ENCODE measurements around the gene NAGPA. TPM values are rescaled to one million over a fixed set of nuclear protein-coding genes. Genes with fewer than 3 reads are reported as not detected.

Gene NAGPA
- total and polyA plus RNA-seq, 2 of the 13 experiments (the other 11 are each of a cell fraction or from before 2014, with no cell fraction given), result 27.1 to 60.3 TPM

GRCh38 chr16:5056352-5056751 is 22.6 kb upstream of the NAGPA start (continued):
- TF ChIP-seq ZHX1 (CRISPR knock-in tag; IDR thresholded peaks at IDR 0.05; ENCODE audit: low read depth) (no peak), ASH2L (IDR thresholded peaks at IDR 0.05; ENCODE audit: insufficient read length, low read depth, low read length) (no peak), FOXA3 (CRISPR knock-in tag; IDR thresholded peaks at IDR 0.05) (peak; percentile 22; the same call in 1 of the 2 replicates), ZNF704 (CRISPR knock-in tag; IDR thresholded peaks at IDR 0.05; ENCODE audit: borderline replicate concordance) (peak; percentile 67; the same call in 1 of the 2 replicates), SAFB2 (CRISPR knock-in tag; IDR thresholded peaks at IDR 0.05; ENCODE audit: borderline replicate concordance, low read depth) (no peak), ZKSCAN5 (CRISPR knock-in tag; IDR thresholded peaks at IDR 0.05) (no peak), GLI4 (CRISPR knock-in tag; IDR thresholded peaks at IDR 0.05; ENCODE audit: borderline replicate concordance) (no peak), TFAP4 (IDR thresholded peaks at IDR 0.05; ENCODE audit: borderline replicate concordance, low read depth) (peak; percentile 62; the same call in 1 of the 2 replicates), ZNF34 (CRISPR knock-in tag; IDR thresholded peaks at IDR 0.05; ENCODE audit: borderline replicate concordance) (no peak), POLR2AphosphoS2 (IDR thresholded peaks at IDR 0.05; ENCODE audit: low read depth, low read length) (no peak), JDP2 (CRISPR knock-in tag; IDR thresholded peaks at IDR 0.05; ENCODE audit: borderline replicate concordance) (no peak), ZNF101 (CRISPR knock-in tag; IDR thresholded peaks at IDR 0.05; ENCODE audit: borderline replicate concordance, low read depth) (no peak), BRCA1 (CRISPR knock-in tag; IDR thresholded peaks at IDR 0.05) (0 out of 2 replicates have a peak, but pooled peaks have one; percentile 37), TSC22D2 (CRISPR knock-in tag; IDR thresholded peaks at IDR 0.05; ENCODE audit: borderline replicate concordance) (0 out of 2 replicates have a peak, but pooled peaks have one; percentile 26), REXO4 (CRISPR knock-in tag; IDR thresholded peaks at IDR 0.05; ENCODE audit: borderline replicate concordance) (no peak), RFXAP (CRISPR knock-in tag; IDR thresholded peaks at IDR 0.05; ENCODE audit: borderline replicate concordance) (0 out of 2 replicates have a peak, but pooled peaks have one; percentile 55), ZNF614 (CRISPR knock-in tag; IDR thresholded peaks at IDR 0.05; ENCODE audit: borderline replicate concordance) (no peak), SNAPC4 (CRISPR knock-in tag; IDR thresholded peaks at IDR 0.05) (no peak), MEIS2 (CRISPR knock-in tag; IDR thresholded peaks at IDR 0.05) (peak; percentile 63; the same call in 1 of the 2 replicates), ZNF879 (CRISPR knock-in tag; IDR thresholded peaks at IDR 0.05) (no peak)

All from HepG2 (cell line).